ENCODE measurements around the gene TMEM258.
A peak's percentile ranks its signal among the peaks of the same experiment; 100 is the strongest.

DNA sequence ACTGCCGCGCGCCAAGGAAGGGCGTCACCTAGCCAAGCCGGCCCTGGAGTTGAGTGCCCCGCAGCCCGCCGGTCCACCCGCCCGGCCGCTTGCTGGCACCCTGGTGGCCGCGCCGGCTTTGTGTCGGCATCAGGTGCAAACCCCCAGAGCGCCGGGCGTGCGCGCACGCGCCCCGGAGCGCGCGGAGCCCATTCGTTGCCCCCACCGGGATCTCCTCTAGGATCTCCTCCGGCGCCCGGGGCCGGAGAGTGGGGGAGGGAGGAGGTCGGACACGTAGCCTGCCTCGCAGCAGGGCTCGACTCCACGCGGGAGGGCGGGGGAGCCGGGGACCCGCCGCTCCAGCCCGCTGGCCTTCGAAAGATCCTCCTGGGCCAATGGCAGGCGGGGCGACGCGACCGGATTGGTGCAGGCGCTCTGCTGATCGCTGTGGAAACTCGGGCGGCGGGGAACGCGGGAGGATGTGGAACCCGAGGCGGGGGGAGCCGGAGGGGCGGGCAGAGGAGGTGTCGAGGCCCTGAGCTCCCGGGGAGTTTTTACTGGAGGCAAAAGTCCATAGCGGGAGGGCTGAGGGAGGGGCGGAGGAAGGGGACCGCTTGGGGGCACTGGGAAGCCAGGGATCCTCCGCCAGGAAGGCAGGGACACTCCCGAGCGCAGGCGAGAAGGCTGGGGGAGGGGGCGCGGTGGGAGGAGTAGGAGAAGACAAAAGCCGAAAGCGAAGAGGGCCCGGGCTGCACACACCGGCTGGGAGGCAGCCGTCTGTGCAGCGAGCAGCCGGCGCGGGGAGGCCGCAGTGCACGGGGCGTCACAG, 35.4 kb upstream of the TMEM258 start, which contains the start of gene FADS2:
- no peak for TF ChIP-seq ZNF565 (CRISPR knock-in tag; conservative IDR thresholded peaks at IDR 0.05; ENCODE audit: low read depth)
- no peak for TF ChIP-seq CSRNP3 (CRISPR knock-in tag; IDR thresholded peaks at IDR 0.05)
- TF ChIP-seq ESRRG (CRISPR knock-in tag; IDR thresholded peaks at IDR 0.05), result no peak
- TF ChIP-seq CREB5 (CRISPR knock-in tag; IDR thresholded peaks at IDR 0.05; ENCODE audit: low read depth), result no peak
- no peak for TF ChIP-seq ZFP30 (CRISPR knock-in tag; IDR thresholded peaks at IDR 0.05)
- TF ChIP-seq ZNF70 (CRISPR knock-in tag; IDR thresholded peaks at IDR 0.05), result no peak
- no peak for TF ChIP-seq ZC3H10 (CRISPR knock-in tag; IDR thresholded peaks at IDR 0.05)
- no peak for TF ChIP-seq ZFP3 (CRISPR knock-in tag; IDR thresholded peaks at IDR 0.05)
- no peak for TF ChIP-seq ARNTL (CRISPR knock-in tag; IDR thresholded peaks at IDR 0.05; ENCODE audit: borderline replicate concordance, low read depth)
- 0 out of 2 replicates have a peak, but pooled peaks have one; percentile 18 for TF ChIP-seq PATZ1 (CRISPR knock-in tag; IDR thresholded peaks at IDR 0.05; ENCODE audit: borderline replicate concordance)
- TF ChIP-seq GLIS3 (CRISPR knock-in tag; IDR thresholded peaks at IDR 0.05), result no peak
- TF ChIP-seq PPARA (CRISPR knock-in tag; IDR thresholded peaks at IDR 0.05; ENCODE audit: borderline replicate concordance), result no peak
